HepG2 (cell line): ENCODE measurements around the gene ANO2. TPM values are rescaled to one million over a fixed set of nuclear protein-coding genes. Genes with fewer than 3 reads are reported as not detected.

ENCODE experiments used
- ATAC-seq: fragments of 200-7000 bp; cut with Tn5 transposase; 3 replicates; pipeline ENCODE4 v1.9.1; 2020; ENCODE audit warnings: mild to moderate bottlenecking, moderate library complexity
- BruUV-seq: library from RNA; stranded (reverse); fragments of 400-500 nt; replicated peaks from 2 replicates; lab custom pipeline; 2021; lab: Mats Ljungman, UMichigan
- CTCF ChIA-PET: fragments of 300-600 bp; formaldehyde crosslinking; extraction: SDS; loops from one replicate; lab custom pipeline; 2021; ENCODE audit warnings: low total read pairs, inconsistent platforms, low intra/inter-chr PET ratio; lab: Yijun Ruan, JAX
- POLR2A ChIA-PET: fragments of 350-600 bp; sonication (Branson Sonifier 250); formaldehyde crosslinking; loops from one replicate; lab custom pipeline; 2020; ENCODE audit warnings: antibody characterized with exemption, inconsistent platforms; lab: Yijun Ruan, JAX
- DNase-seq: peaks from one replicate; pipeline ENCODE4 v3.0.0-alpha.2; 2015; ENCODE audit warnings: low spot score
- FAIRE-seq: peaks from 3 replicates; lab custom pipeline; 2011; peaks lifted over from hg19 to GRCh38; lab: Jason Lieb, UNC
- H2AFZ ChIP-seq: one replicate; pipeline ENCODE4 v1.6.1; 2011; ENCODE audit warnings: low read length, inconsistent platforms
- H3K27ac ChIP-seq: fragments of 300-600 bp; 3 replicates; pipeline ENCODE4 v1.8.0; 2011; ENCODE audit warnings: mixed run types, mild to moderate bottlenecking, mixed read lengths, low read length, inconsistent platforms; ENCODE audit not compliant: insufficient read depth; ENCODE audit errors: extremely low read length
- H3K27me3 ChIP-seq, 2 experiments: fragments of 200-600 bp in 1 of 2; 2 replicates in 1 of 2; 3 replicates in 1 of 2; pipeline versions ENCODE4 v1.6.0 to v1.8.0; 2011; ENCODE audit warnings: low read length in 2 of 2, mild to moderate bottlenecking in 2 of 2, moderate library complexity in 2 of 2, inconsistent platforms in 1 of 2; ENCODE audit not compliant: insufficient read depth in 2 of 2, control insufficient read depth in 1 of 2
- H3K36me3 ChIP-seq, 2 experiments: fragments of 200-600 bp in 1 of 2; replicated peaks in 1 of 2; 2 replicates in 1 of 2; 3 replicates in 1 of 2; pipeline versions ENCODE4 v1.5.1 to v1.8.0; 2011; ENCODE audit warnings: low read length in 2 of 2, inconsistent platforms in 1 of 2; ENCODE audit not compliant: insufficient read depth in 2 of 2, control insufficient read depth in 1 of 2
- H3K4me1 ChIP-seq: 2 replicates; pipeline ENCODE4 v1.5.1; 2012; ENCODE audit warnings: low read length, inconsistent platforms; ENCODE audit not compliant: insufficient read depth
- H3K4me2 ChIP-seq: 2 replicates; pipeline ENCODE4 v1.6.0; 2011; ENCODE audit warnings: low read depth, low read length, inconsistent platforms
- H3K4me3 ChIP-seq, 3 experiments: fragments of 200-600 bp in 1 of 3; sonication (generic), shearing (Covaris generic) in 1 of 3; replicated peaks in 1 of 3; 2 replicates each; pipeline ENCODE4 v1.5.1; 2011 to 2016; ENCODE audit warnings: low read length in 3 of 3, inconsistent platforms in 2 of 3, low read depth in 2 of 3, mild to moderate bottlenecking in 2 of 3, control low read depth in 1 of 3, mixed read lengths in 1 of 3; ENCODE audit not compliant: insufficient read depth in 1 of 3
- H3K79me2 ChIP-seq: one replicate; pipeline ENCODE4 v1.6.1; 2011; ENCODE audit warnings: low read length, inconsistent platforms; ENCODE audit not compliant: insufficient read depth
- H3K9ac ChIP-seq: 2 replicates; pipeline ENCODE4 v1.6.0; 2011; ENCODE audit warnings: mild to moderate bottlenecking, low read depth, low read length, inconsistent platforms; ENCODE audit not compliant: insufficient read depth
- H3K9me3 ChIP-seq: 2 replicates; pipeline ENCODE4 v1.5.1; 2012; ENCODE audit warnings: mild to moderate bottlenecking, low read length
- H4K20me1 ChIP-seq: 2 replicates; pipeline ENCODE4 v1.6.0; 2011; ENCODE audit warnings: inconsistent platforms, mild to moderate bottlenecking, low read length, moderate library complexity; ENCODE audit not compliant: insufficient read depth
- AHR ChIP-seq: IDR thresholded peaks from 2 replicates; pipeline ENCODE4 v1.6.1; 2018; ENCODE audit warnings: missing genetic modification reagents, missing compliant biosample characterization
- FOXK1 ChIP-seq: sonication (generic); formaldehyde crosslinking; IDR thresholded peaks from 2 replicates; pipeline ENCODE4 v1.4.0; 2020; ENCODE audit warnings: low read depth, missing genetic modification reagents, borderline replicate concordance
- MBD4 ChIP-seq: IDR thresholded peaks from 2 replicates; pipeline ENCODE4 v1.6.1; 2012; ENCODE audit warnings: low read length, inconsistent platforms, borderline replicate concordance
- RBM22 ChIP-seq: fragments of 200-400 bp; formaldehyde crosslinking; optimal IDR thresholded peaks from 2 replicates; pipeline ENCODE3; 2017; ENCODE audit warnings: mild to moderate bottlenecking, low read length, moderate library complexity
- SATB2 ChIP-seq: sonication (generic); formaldehyde crosslinking; IDR thresholded peaks from 2 replicates; pipeline ENCODE4 v1.5.0; 2020; ENCODE audit warnings: missing genetic modification reagents
- SMAD9 ChIP-seq: sonication (generic); formaldehyde crosslinking; IDR thresholded peaks from 2 replicates; pipeline ENCODE4 v1.5.1; 2020; ENCODE audit warnings: mild to moderate bottlenecking, missing genetic modification reagents
- SMARCE1 ChIP-seq: fragments of 450-650 bp; IDR thresholded peaks from 2 replicates; pipeline ENCODE4 v1.6.1; 2017; ENCODE audit warnings: borderline replicate concordance
- ZNF235 ChIP-seq: sonication (generic); formaldehyde crosslinking; IDR thresholded peaks from 2 replicates; pipeline ENCODE4 v1.8.1; 2023; ENCODE audit warnings: mild to moderate bottlenecking, missing genetic modification reagents, borderline replicate concordance
- ZNF766 ChIP-seq: sonication (generic); formaldehyde crosslinking; IDR thresholded peaks from 2 replicates; pipeline ENCODE4 v1.5.0; 2020; ENCODE audit warnings: missing genetic modification reagents, borderline replicate concordance
- ZNF780A ChIP-seq: sonication (generic); formaldehyde crosslinking; IDR thresholded peaks from 2 replicates; pipeline ENCODE4 v1.8.0; 2022; ENCODE audit warnings: mild to moderate bottlenecking, missing genetic modification reagents, moderate library complexity
- WGBS: methylation state at CpG from one replicate; pipeline ENCODE4 v1.1.6; 2017; ENCODE audit warnings: low lambda C conversion rate; 5-methylcytosine and 5-hydroxymethylcytosine counted together
- in situ Hi-C: cut with HindIII; loops from 2 replicates; pipeline ENCODE4 v1.10.0; 2017; ENCODE audit warnings: low pct_unique_long_range_greater_than_20kb; ENCODE audit not compliant: extremely low pct_ligation_motif_present
- intact Hi-C: fragments of 100-400 bp; cut with micrococcal nuclease; formaldehyde crosslinking; loops from one replicate; pipeline ENCODE4 v1.10.0; 2022; ENCODE audit not compliant: unreplicated experiment
- polyA plus RNA-seq, 8 experiments: library from polyadenylated mRNA; depleted of rRNA in 3 of 8; stranded (reverse) in 7 of 8; unstranded in 1 of 8; fragments of >200 nt; fragmentation: Illumina TruSeq in 4 of 8; extraction: Trizol in 4 of 8; gene quantifications; 2 replicates each; pipeline versions ENCODE4 v1.2.1 to v1.2.3, GENCODE V29; 2011 to 2016; ENCODE audit warnings: low read depth in 4 of 8, missing spikeins in 1 of 8, mixed read lengths in 1 of 8; ENCODE audit not compliant: insufficient read depth in 1 of 8
- total RNA-seq, 5 experiments: library from RNA; depleted of rRNA; stranded (reverse); fragments of >200 nt; fragmentation: Illumina TruSeq; extraction: Trizol; gene quantifications; 2 replicates each; pipeline ENCODE4 v1.2.3, GENCODE V29; 2016; ENCODE audit warnings: low read depth in 1 of 5
- TF ChIP-seq, protein P1 (sequence below): sonication (generic); formaldehyde crosslinking; IDR thresholded peaks from 2 replicates; pipeline ENCODE4 v1.5.0; 2020; ENCODE audit warnings: mild to moderate bottlenecking, missing genetic modification reagents
- TF ChIP-seq, protein P2 (sequence below): sonication (generic); formaldehyde crosslinking; IDR thresholded peaks from 2 replicates; pipeline ENCODE4 v1.8.0; 2022; ENCODE audit warnings: mild to moderate bottlenecking, missing genetic modification reagents, borderline replicate concordance
- TF ChIP-seq, protein P3 (sequence below): sonication (generic); formaldehyde crosslinking; IDR thresholded peaks from 2 replicates; pipeline ENCODE4 v1.8.0; 2022; ENCODE audit warnings: missing genetic modification reagents, mild to moderate bottlenecking, borderline replicate concordance
- TF ChIP-seq, protein P4 (sequence below): sonication (generic); formaldehyde crosslinking; IDR thresholded peaks from 2 replicates; pipeline ENCODE4 v1.4.0; 2020; ENCODE audit warnings: missing genetic modification reagents
- TF ChIP-seq, protein P5 (sequence below): sonication (generic); formaldehyde crosslinking; IDR thresholded peaks from 2 replicates; pipeline ENCODE4 v1.4.0; 2020; ENCODE audit warnings: missing genetic modification reagents
- TF ChIP-seq, protein P6 (sequence below): sonication (generic); formaldehyde crosslinking; IDR thresholded peaks from 2 replicates; pipeline ENCODE4 v1.8.1; 2023; ENCODE audit warnings: mild to moderate bottlenecking, inconsistent platforms, moderate library complexity, missing genetic modification reagents, borderline replicate concordance

Gene ANO2
- total and polyA plus RNA-seq, 2 of the 13 experiments (the other 11 are each of a cell fraction or from before 2014, with no cell fraction given): 0.18 TPM; not detected in 1

DNA sequence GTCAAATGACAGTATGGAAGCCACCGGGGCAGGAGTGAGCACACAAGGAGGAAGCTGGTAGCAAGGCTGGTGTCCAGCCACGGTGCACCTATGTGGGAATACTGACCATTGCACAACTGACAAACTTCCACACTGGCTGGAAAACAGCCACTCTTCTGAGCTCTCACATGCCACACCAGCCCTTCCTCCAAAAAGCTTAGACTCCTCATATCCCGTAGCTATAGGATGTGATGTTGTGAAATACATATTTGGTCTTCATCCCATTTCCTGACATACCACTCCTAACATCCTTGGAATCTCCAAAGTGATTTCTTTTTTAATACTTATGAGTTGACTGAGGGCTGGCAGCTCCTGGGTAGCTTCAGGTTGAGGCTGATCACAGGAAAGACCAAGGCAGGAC is 409.5 kb downstream of the ANO2 start:
- no peak for FAIRE-seq
- TF ChIP-seq MBD4 (no peak), SATB2 (CRISPR knock-in tag) (no peak), FOXK1 (CRISPR knock-in tag) (no peak), AHR (CRISPR knock-in tag) (no peak), ZNF235 (CRISPR knock-in tag) (no peak), SMAD9 (CRISPR knock-in tag) (no peak), SMARCE1 (no peak), ZNF780A (CRISPR knock-in tag) (no peak), ZNF766 (no peak), RBM22 (no peak)
- TF ChIP-seq, protein P1, sequence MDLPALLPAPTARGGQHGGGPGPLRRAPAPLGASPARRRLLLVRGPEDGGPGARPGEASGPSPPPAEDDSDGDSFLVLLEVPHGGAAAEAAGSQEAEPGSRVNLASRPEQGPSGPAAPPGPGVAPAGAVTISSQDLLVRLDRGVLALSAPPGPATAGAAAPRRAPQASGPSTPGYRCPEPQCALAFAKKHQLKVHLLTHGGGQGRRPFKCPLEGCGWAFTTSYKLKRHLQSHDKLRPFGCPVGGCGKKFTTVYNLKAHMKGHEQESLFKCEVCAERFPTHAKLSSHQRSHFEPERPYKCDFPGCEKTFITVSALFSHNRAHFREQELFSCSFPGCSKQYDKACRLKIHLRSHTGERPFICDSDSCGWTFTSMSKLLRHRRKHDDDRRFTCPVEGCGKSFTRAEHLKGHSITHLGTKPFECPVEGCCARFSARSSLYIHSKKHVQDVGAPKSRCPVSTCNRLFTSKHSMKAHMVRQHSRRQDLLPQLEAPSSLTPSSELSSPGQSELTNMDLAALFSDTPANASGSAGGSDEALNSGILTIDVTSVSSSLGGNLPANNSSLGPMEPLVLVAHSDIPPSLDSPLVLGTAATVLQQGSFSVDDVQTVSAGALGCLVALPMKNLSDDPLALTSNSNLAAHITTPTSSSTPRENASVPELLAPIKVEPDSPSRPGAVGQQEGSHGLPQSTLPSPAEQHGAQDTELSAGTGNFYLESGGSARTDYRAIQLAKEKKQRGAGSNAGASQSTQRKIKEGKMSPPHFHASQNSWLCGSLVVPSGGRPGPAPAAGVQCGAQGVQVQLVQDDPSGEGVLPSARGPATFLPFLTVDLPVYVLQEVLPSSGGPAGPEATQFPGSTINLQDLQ (CRISPR knock-in tag): no peak
- TF ChIP-seq, protein P2, sequence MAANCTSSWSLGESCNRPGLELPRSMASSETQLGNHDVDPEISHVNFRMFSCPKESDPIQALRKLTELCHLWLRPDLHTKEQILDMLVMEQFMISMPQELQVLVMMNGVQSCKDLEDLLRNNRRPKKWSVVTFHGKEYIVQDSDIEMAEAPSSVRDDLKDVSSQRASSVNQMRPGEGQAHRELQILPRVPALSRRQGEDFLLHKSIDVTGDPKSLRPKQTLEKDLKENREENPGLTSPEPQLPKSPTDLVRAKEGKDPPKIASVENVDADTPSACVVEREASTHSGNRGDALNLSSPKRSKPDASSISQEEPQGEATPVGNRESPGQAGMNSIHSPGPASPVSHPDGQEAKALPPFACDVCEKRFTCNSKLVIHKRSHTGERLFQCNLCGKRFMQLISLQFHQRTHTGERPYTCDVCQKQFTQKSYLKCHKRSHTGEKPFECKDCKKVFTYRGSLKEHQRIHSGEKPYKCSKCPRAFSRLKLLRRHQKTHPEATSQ: no peak
- TF ChIP-seq, protein P3, sequence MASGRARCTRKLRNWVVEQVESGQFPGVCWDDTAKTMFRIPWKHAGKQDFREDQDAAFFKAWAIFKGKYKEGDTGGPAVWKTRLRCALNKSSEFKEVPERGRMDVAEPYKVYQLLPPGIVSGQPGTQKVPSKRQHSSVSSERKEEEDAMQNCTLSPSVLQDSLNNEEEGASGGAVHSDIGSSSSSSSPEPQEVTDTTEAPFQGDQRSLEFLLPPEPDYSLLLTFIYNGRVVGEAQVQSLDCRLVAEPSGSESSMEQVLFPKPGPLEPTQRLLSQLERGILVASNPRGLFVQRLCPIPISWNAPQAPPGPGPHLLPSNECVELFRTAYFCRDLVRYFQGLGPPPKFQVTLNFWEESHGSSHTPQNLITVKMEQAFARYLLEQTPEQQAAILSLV (CRISPR knock-in tag): no peak
- TF ChIP-seq, protein P4, sequence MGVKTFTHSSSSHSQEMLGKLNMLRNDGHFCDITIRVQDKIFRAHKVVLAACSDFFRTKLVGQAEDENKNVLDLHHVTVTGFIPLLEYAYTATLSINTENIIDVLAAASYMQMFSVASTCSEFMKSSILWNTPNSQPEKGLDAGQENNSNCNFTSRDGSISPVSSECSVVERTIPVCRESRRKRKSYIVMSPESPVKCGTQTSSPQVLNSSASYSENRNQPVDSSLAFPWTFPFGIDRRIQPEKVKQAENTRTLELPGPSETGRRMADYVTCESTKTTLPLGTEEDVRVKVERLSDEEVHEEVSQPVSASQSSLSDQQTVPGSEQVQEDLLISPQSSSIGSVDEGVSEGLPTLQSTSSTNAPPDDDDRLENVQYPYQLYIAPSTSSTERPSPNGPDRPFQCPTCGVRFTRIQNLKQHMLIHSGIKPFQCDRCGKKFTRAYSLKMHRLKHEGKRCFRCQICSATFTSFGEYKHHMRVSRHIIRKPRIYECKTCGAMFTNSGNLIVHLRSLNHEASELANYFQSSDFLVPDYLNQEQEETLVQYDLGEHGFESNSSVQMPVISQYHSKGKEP (CRISPR knock-in tag): no peak
- TF ChIP-seq, protein P5, sequence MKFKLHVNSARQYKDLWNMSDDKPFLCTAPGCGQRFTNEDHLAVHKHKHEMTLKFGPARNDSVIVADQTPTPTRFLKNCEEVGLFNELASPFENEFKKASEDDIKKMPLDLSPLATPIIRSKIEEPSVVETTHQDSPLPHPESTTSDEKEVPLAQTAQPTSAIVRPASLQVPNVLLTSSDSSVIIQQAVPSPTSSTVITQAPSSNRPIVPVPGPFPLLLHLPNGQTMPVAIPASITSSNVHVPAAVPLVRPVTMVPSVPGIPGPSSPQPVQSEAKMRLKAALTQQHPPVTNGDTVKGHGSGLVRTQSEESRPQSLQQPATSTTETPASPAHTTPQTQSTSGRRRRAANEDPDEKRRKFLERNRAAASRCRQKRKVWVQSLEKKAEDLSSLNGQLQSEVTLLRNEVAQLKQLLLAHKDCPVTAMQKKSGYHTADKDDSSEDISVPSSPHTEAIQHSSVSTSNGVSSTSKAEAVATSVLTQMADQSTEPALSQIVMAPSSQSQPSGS (CRISPR knock-in tag): no peak
- TF ChIP-seq, protein P6, sequence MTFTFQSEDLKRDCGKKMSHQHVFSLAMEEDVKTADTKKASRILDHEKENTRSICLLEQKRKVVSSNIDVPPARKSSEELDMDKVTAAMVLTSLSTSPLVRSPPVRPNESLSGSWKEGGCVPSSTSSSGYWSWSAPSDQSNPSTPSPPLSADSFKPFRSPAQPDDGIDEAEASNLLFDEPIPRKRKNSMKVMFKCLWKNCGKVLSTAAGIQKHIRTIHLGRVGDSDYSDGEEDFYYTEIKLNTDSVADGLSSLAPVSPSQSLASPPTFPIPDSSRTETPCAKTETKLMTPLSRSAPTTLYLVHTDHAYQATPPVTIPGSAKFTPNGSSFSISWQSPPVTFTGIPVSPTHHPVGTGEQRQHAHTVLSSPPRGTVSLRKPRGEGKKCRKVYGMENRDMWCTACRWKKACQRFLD (CRISPR knock-in tag): no peak

More for the DNA sequence above, 409.5 kb downstream of the ANO2 start:
- Histone ChIP-seq H3K27me3 (no peaks in the 10 kb centered on the region), H3K9ac (no peak overlapping the region), H3K27ac (no peak overlapping the region), H2AFZ (no peak overlapping the region), H4K20me1 (no peaks in the 10 kb centered on the region), H3K4me1 (no peaks in the 10 kb centered on the region), H3K4me2 (no peak overlapping the region), H3K9me3 (no peaks in the 10 kb centered on the region), H3K4me3 (no peak overlapping the region), H3K36me3 (no peaks in the 10 kb centered on the region), H3K79me2 (no peaks in the 10 kb centered on the region)
- ChIA-PET CTCF (no interaction called here), POLR2A (no interaction called here)
- intact Hi-C loops: no loop called here
- ATAC-seq: no peak
- in situ Hi-C loops: no loop called here
- DNase-seq: no peak
- no TSS peak for BruUV-seq
- 7% methylated on average over 3 of the region's 3 CpGs for WGBS
